Measurements from ENCODE around the gene PKHD1.
"Not testable (repeated sequence)": the region's sequence is repeated elsewhere in the genome, so short reads cannot be mapped to it uniquely, and the experiment has no call there.

The PKHD1 gene

GRCh38 chr6:52012582-52012981 lies 74.8 kb downstream of the PKHD1 start:
- no peak overlapping the region for H3K4me3 ChIP-seq (ENCODE audit: low read length)
- no peak overlapping the region for H3K27ac ChIP-seq (ENCODE audit: low read length)
- H3K9ac ChIP-seq (ENCODE audit: low read length): no peak overlapping the region
- no peaks in the 10 kb centered on the region for H3K27me3 ChIP-seq (ENCODE audit: control insufficient read depth, insufficient read depth, low read length)
- H3K9me3 ChIP-seq (ENCODE audit: control insufficient read depth, low read depth, low read length): no peaks in the 10 kb centered on the region
- H3K36me3 ChIP-seq (ENCODE audit: control insufficient read depth, low read depth, low read length): no peaks in the 10 kb centered on the region
- peaks cover 11% of the 10 kb centered on the region for H3K4me1 ChIP-seq (ENCODE audit: control insufficient read depth, low read depth, low read length)

GRCh38 chr6:52010806-52011205 lies 76.6 kb downstream of the PKHD1 start:
- Histone ChIP-seq H3K27me3 (ENCODE audit: control insufficient read depth, insufficient read depth, low read length) (no peaks in the 10 kb centered on the region), H3K9me3 (ENCODE audit: control insufficient read depth, low read depth, low read length) (no peaks in the 10 kb centered on the region), H3K4me3 (ENCODE audit: low read length) (no peak overlapping the region)

GRCh38 chr6:52010145-52010544 lies 77.3 kb downstream of the PKHD1 start:
- Histone ChIP-seq H3K27ac (ENCODE audit: low read length) (no peak overlapping the region), H3K4me3 (ENCODE audit: low read length) (no peak overlapping the region)

More at GRCh38 chr6:52010806-52011205, 76.6 kb downstream of the PKHD1 start:
- H3K36me3 ChIP-seq (ENCODE audit: control insufficient read depth, low read depth, low read length): no peaks in the 10 kb centered on the region
- H3K4me1 ChIP-seq (ENCODE audit: control insufficient read depth, low read depth, low read length): no peaks in the 10 kb centered on the region
- H3K27ac ChIP-seq (ENCODE audit: low read length): no peak overlapping the region
- H3K9ac ChIP-seq (ENCODE audit: low read length): no peak overlapping the region

GRCh38 chr6:52009466-52010140 lies 77.8 kb downstream of the PKHD1 start:
- H3K27ac ChIP-seq (ENCODE audit: low read length): no peak overlapping the region
- H3K9ac ChIP-seq (ENCODE audit: low read length): no peak overlapping the region
- H3K27me3 ChIP-seq (ENCODE audit: control insufficient read depth, insufficient read depth, low read length): no peaks in the 10 kb centered on the region

More at GRCh38 chr6:52010145-52010544, 77.3 kb downstream of the PKHD1 start:
- Histone ChIP-seq H3K9ac (ENCODE audit: low read length) (no peak overlapping the region), H3K4me1 (ENCODE audit: control insufficient read depth, low read depth, low read length) (no peaks in the 10 kb centered on the region), H3K9me3 (ENCODE audit: control insufficient read depth, low read depth, low read length) (no peaks in the 10 kb centered on the region), H3K27me3 (ENCODE audit: control insufficient read depth, insufficient read depth, low read length) (no peaks in the 10 kb centered on the region), H3K36me3 (ENCODE audit: control insufficient read depth, low read depth, low read length) (no peaks in the 10 kb centered on the region)

GRCh38 chr6:52000064-52000463 lies 87.3 kb downstream of the PKHD1 start:
- Histone ChIP-seq H3K9me3 (ENCODE audit: control insufficient read depth, low read depth, low read length) (no peaks in the 10 kb centered on the region), H3K4me3 (ENCODE audit: low read length) (no peak overlapping the region), H3K27me3 (ENCODE audit: control insufficient read depth, insufficient read depth, low read length) (no peaks in the 10 kb centered on the region), H3K9ac (ENCODE audit: low read length) (no peak overlapping the region), H3K4me1 (ENCODE audit: control insufficient read depth, low read depth, low read length) (no peaks in the 10 kb centered on the region), H3K36me3 (ENCODE audit: control insufficient read depth, low read depth, low read length) (no peaks in the 10 kb centered on the region), H3K27ac (ENCODE audit: low read length) (no peak overlapping the region)

More at GRCh38 chr6:52009466-52010140, 77.8 kb downstream of the PKHD1 start:
- Histone ChIP-seq H3K4me1 (ENCODE audit: control insufficient read depth, low read depth, low read length) (no peaks in the 10 kb centered on the region), H3K36me3 (ENCODE audit: control insufficient read depth, low read depth, low read length) (no peaks in the 10 kb centered on the region), H3K4me3 (ENCODE audit: low read length) (no peak overlapping the region), H3K9me3 (ENCODE audit: control insufficient read depth, low read depth, low read length) (no peaks in the 10 kb centered on the region)

- Histone ChIP-seq H3K27me3 (ENCODE audit: control insufficient read depth, insufficient read depth, low read length) (no peaks in the 10 kb centered on the region), H3K36me3 (ENCODE audit: control insufficient read depth, low read depth, low read length) (no peaks in the 10 kb centered on the region), H3K4me3 (ENCODE audit: low read length) (no peak overlapping the region), H3K4me1 (ENCODE audit: control insufficient read depth, low read depth, low read length) (no peaks in the 10 kb centered on the region), H3K9me3 (ENCODE audit: control insufficient read depth, low read depth, low read length) (no peaks in the 10 kb centered on the region), H3K9ac (ENCODE audit: low read length) (no peak overlapping the region), H3K27ac (ENCODE audit: low read length) (no peak overlapping the region)
Observed at GRCh38 chr6:51996296-51996947, 91.0 kb downstream of the PKHD1 start.

GRCh38 chr6:51995214-51995755 lies 92.1 kb downstream of the PKHD1 start:
- Histone ChIP-seq H3K4me3 (ENCODE audit: low read length) (no peak overlapping the region), H3K9ac (ENCODE audit: low read length) (no peak overlapping the region), H3K9me3 (ENCODE audit: control insufficient read depth, low read depth, low read length) (no peaks in the 10 kb centered on the region), H3K27ac (ENCODE audit: low read length) (no peak overlapping the region), H3K27me3 (ENCODE audit: control insufficient read depth, insufficient read depth, low read length) (no peaks in the 10 kb centered on the region), H3K36me3 (ENCODE audit: control insufficient read depth, low read depth, low read length) (no peaks in the 10 kb centered on the region), H3K4me1 (ENCODE audit: control insufficient read depth, low read depth, low read length) (no peaks in the 10 kb centered on the region)

GRCh38 chr6:51992876-51993275 lies 94.5 kb downstream of the PKHD1 start:
- Histone ChIP-seq H3K36me3 (ENCODE audit: control insufficient read depth, low read depth, low read length) (no peaks in the 10 kb centered on the region), H3K9me3 (ENCODE audit: control insufficient read depth, low read depth, low read length) (no peaks in the 10 kb centered on the region), H3K27me3 (ENCODE audit: control insufficient read depth, insufficient read depth, low read length) (no peaks in the 10 kb centered on the region), H3K4me1 (ENCODE audit: control insufficient read depth, low read depth, low read length) (no peaks in the 10 kb centered on the region), H3K9ac (ENCODE audit: low read length) (no peak overlapping the region), H3K27ac (ENCODE audit: low read length) (no peak overlapping the region), H3K4me3 (ENCODE audit: low read length) (no peak overlapping the region)

- Histone ChIP-seq H3K27me3 (ENCODE audit: control insufficient read depth, insufficient read depth, low read length) (no peaks in the 10 kb centered on the region), H3K27ac (ENCODE audit: low read length) (no peak overlapping the region), H3K9me3 (ENCODE audit: control insufficient read depth, low read depth, low read length) (no peaks in the 10 kb centered on the region), H3K4me1 (ENCODE audit: control insufficient read depth, low read depth, low read length) (no peaks in the 10 kb centered on the region), H3K36me3 (ENCODE audit: control insufficient read depth, low read depth, low read length) (no peaks in the 10 kb centered on the region), H3K4me3 (ENCODE audit: low read length) (no peak overlapping the region), H3K9ac (ENCODE audit: low read length) (no peak overlapping the region)
Observed at GRCh38 chr6:51989789-51990188, 97.6 kb downstream of the PKHD1 start.

GRCh38 chr6:51986864-51987263 lies 100.5 kb downstream of the PKHD1 start:
- H3K27me3 ChIP-seq (ENCODE audit: control insufficient read depth, insufficient read depth, low read length): no peaks in the 10 kb centered on the region
- no peak overlapping the region for H3K4me3 ChIP-seq (ENCODE audit: low read length)
- no peaks in the 10 kb centered on the region for H3K36me3 ChIP-seq (ENCODE audit: control insufficient read depth, low read depth, low read length)
- peaks cover 20% of the 10 kb centered on the region for H3K4me1 ChIP-seq (ENCODE audit: control insufficient read depth, low read depth, low read length)
- H3K9me3 ChIP-seq (ENCODE audit: control insufficient read depth, low read depth, low read length): no peaks in the 10 kb centered on the region
- no peak overlapping the region for H3K9ac ChIP-seq (ENCODE audit: low read length)
- H3K27ac ChIP-seq (ENCODE audit: low read length): no peak overlapping the region

GRCh38 chr6:51983564-51983963 lies 103.8 kb downstream of the PKHD1 start:
- no peak overlapping the region for H3K9ac ChIP-seq (ENCODE audit: low read length)
- H3K9me3 ChIP-seq (ENCODE audit: control insufficient read depth, low read depth, low read length): no peaks in the 10 kb centered on the region
- H3K27ac ChIP-seq (ENCODE audit: low read length): no peak overlapping the region
- no peaks in the 10 kb centered on the region for H3K36me3 ChIP-seq (ENCODE audit: control insufficient read depth, low read depth, low read length)
- H3K27me3 ChIP-seq (ENCODE audit: control insufficient read depth, insufficient read depth, low read length): no peaks in the 10 kb centered on the region
- peaks cover 20% of the 10 kb centered on the region for H3K4me1 ChIP-seq (ENCODE audit: control insufficient read depth, low read depth, low read length)
- H3K4me3 ChIP-seq (ENCODE audit: low read length): no peak overlapping the region

GRCh38 chr6:51982695-51983094 lies 104.7 kb downstream of the PKHD1 start:
- not testable (repeated sequence) for H3K9me3 ChIP-seq (ENCODE audit: control insufficient read depth, low read depth, low read length); H3K36me3 ChIP-seq (ENCODE audit: control insufficient read depth, low read depth, low read length); H3K4me3 ChIP-seq (ENCODE audit: low read length); H3K9ac ChIP-seq (ENCODE audit: low read length); H3K27me3 ChIP-seq (ENCODE audit: control insufficient read depth, insufficient read depth, low read length); H3K27ac ChIP-seq (ENCODE audit: low read length)
- H3K4me1 ChIP-seq (ENCODE audit: control insufficient read depth, low read depth, low read length): peaks cover 20% of the 10 kb centered on the region

All from iPS-18a (cell line).